ENCODE data around the gene TVP23C.

Gene TVP23C

DNA sequence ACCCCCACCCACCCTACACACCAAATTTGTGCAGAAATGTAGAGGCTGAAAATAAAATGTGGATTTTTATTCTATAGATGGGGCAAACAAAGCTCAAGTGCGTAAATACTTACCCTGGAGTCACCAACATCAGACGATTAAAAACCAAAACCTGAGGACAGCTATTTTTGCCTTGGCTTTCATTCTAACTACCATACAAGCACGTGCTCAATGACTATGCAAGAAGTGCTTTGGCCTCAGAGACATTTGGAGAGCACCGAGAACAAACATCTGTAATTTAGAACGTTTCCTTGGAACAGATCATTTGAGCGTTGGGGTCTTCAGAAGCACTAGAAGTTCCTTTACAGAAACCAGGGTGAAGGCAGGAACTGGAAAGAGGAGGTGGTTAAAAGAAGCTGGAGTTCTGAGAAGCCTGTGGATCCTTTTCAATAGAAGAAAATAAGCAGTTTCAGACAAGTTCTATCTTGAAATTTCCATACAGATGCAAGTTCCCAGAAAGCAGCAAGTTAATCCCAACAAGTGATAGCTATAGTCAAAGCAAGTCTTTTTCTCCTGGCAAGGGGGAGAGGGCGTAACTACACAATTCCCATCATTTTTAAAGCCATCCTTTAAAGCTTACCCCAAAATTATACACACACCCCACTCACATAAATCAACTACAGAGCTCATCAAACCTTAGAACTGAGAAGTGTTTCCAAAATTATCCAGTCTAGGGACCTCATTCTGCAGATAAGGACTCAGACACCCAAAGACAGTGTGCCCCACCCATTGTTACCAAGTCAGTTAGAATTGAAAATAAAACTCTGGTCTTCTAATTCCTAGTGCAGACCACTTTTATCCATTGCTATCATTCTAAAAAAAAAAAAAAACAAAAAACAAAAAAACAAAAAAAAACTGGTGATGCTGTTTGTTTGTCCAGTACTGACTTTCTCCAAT is 66.3 kb downstream of the TVP23C start:
- no peak for DNase-seq (ENCODE audit: low read depth in 2 of 2)

DNA sequence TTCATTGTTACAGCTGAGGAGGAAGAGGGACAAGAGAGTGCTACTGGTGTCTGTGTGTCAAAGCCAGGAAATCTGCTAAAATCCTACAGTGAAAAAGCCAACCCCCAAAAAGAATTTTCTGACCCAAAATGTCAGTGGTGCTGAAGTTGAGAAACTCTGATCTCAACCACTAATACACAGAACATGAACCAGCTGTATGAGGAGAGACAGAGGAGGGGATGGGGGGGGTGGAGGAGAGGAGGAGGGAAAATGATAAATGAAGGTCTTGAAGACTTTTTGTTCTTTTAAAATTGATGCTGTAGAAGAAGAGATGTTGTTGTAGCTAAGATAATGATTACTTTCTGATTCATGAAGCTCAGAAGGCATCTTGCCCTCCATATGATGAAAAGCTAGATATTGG is 68.5 kb downstream of the TVP23C start:
- no peak for DNase-seq (ENCODE audit: low read depth in 2 of 2)

DNA sequence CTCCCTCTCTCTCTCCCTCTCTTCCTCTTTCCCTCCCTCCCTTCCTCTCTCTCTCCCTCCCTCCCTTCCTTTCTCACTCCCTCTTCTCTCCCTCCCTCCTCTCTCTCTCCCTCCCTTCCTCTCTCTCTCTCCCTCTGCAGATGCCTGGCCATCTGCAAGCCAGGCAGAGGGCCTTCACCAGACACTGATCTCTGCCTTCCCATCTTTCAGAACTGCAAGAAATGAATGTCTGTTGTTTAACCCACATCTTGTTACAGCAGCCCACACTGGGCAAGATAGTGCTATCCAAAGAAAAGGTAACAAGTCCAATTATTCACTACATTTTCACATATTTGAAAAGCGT is 69.6 kb downstream of the TVP23C start:
- DNase-seq (ENCODE audit: low read depth in 2 of 2): no peak

DNA sequence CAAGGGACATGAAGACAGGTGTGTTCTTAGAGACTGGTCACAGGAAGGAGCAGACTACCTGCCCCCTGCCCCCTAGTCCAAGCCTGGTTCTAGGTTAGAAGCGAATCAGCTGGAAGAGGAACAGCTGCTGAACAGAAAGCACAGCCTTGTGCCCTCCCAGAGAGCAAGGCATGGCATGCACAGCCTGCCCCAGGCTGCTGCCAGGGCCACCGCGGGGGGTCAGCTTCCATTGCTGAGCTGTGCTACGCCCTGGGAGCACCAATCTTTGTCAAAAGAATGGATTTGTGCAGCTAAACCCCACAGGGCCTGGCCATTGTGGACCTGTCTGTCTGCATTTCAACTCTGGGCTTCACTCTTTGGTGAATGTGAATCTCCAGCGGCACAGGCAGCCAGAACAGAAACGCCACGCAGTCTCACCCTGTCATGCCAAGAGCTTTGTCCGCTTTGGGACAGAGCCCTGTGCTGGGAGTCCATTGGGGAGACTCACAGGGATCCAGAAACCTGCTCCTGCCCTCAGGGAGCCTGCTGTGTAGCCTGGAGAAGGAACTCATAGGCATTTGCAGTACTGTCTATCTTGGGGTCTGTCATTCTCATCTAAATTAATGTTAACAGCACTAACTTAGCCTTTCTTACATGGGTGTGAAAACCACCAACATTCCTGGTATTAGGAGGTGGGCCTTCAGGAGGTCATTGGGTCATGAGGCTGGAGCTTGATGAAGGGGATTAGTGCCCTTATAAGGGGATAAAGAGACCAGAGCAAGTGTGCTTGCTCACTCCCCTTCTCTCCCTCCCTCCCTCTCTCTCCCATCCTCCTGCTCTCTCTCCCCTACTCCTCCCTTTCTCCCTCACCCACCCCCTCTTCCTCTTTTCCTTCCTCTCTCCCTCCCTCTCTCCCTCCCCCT is 70.2 kb downstream of the TVP23C start:
- DNase-seq (ENCODE audit: low read depth in 2 of 2): no peak

DNA sequence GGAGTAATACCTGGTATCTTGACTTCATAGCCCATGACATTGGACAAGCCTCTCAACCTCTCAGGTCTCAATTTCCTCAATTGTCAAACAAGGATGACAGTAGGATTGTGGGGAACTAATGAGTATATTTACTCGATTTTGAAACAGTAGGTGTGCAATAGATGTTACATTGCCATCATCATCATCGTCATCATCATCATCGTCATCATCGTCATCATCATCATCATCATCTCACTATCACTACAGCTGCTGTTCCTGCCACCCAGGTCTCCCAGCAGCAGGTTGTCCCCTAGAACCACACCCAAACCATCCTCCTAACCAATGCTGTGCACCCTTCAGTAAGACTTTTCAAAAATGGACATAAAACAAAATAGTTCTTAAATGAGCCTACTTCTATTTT is 71.1 kb downstream of the TVP23C start:
- DNase-seq (ENCODE audit: low read depth in 2 of 2): no peak

DNA sequence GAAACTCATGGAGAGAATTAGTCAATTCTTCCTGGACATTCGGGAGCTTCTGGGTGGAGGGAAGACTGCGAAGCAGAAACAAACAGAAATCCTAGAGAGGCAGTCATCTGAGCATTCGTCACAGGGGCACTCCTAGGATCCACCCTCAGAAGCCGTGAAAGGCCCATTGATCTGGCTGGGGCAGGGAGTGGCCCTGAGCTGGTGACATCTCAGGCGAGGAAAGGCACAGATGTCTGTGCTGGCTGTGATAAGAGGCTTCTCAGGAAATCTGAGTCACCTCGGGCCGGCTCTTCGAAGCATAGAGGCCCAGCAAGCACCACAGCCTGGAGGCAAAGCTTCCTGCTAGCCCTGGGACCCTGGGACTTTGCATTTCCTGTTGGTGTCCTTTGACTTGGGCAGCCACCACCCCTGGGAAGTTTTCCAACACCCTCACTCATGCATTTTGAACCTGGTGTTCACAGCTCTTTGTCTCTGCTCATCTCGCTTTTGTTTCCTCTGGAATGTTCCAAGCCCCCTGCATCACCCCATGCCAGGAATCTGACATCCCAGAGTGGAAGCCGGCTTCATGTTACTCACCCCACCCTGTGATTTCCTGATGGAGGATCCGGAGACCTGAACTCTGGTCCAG is 72.5 kb downstream of the TVP23C start:
- no peak for DNase-seq (ENCODE audit: low read depth in 2 of 2)

DNA sequence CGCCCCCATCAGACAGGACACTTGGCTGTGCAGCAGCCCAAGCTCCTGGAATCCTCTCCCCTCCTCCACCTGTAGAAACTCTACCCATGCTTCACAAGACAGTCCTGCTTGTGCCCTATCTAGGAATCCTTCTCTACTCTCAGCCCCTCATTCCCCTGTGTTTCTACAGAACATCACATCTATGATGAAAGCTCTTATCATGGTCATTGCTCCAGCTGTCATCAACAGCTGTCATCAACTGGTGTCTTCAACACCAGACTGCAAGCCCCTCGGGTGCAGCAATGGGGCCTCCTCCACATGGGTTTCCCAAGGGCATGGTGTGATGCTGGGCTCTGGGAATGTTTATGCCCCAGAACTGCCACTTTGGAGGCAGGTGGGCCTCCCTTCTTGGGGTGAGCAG is 74.7 kb downstream of the TVP23C start:
- DNase-seq (ENCODE audit: low read depth in 2 of 2): no peak

DNA sequence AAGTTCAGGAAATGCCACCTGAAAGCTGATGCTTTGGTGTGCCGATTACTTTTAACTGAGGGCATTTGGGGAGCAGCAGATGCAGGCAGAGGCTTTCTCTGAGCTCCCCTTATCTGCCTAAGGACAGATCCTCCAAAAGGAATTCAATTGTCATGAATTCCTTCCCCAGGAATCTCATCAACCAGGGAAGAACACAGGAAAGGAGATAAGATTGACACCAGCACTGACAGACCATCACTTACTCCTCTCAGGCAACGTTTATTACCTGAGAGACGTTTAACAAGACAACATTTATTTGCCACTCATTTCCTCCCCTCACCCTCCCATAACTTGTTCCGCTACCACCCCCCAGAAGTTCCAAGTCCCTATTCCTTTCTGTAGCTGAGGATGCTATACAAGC is 78.2 kb downstream of the TVP23C start:
- DNase-seq (ENCODE audit: low read depth in 2 of 2): no peak

DNA sequence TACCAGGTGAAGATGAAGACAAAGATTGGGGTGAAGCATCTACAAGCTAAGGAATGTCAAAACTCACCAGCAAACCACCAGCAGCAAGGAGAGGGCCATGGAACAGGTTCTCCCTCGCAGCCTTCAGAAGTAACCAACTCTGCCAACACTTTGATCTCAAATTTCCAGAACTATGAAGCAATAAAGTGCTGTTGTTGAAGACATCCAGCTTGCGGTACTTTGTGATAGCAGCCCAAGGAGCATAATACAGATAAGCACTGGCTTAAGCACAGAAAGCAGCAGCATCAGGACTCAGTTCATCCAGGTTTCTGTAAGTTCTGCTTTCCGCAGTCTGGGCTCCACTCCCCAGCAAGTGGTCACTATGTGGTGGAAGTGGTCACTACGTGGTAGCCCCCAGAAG is 79.9 kb downstream of the TVP23C start:
- no peak for DNase-seq (ENCODE audit: low read depth in 2 of 2)

DNA sequence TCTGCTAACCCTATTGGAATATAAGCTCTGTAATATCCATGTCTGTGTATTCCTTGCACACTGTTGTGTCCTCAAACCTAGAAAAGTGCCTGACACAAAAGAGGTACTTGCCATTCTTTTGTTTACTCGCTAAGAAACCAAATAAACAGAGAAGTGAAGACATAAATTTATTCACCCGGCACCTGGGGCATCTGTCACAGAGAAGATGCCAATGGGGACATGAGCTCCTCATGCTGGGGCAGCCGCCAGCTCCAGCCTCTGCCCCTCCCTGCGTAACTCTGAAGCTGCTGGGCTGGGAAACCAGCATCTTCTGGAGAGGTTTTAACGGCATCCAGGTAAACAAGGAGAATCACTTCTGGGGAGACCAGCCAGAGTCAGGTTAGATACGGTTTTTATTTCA is 80.8 kb downstream of the TVP23C start:
- no peak for DNase-seq (ENCODE audit: low read depth in 2 of 2)

DNA sequence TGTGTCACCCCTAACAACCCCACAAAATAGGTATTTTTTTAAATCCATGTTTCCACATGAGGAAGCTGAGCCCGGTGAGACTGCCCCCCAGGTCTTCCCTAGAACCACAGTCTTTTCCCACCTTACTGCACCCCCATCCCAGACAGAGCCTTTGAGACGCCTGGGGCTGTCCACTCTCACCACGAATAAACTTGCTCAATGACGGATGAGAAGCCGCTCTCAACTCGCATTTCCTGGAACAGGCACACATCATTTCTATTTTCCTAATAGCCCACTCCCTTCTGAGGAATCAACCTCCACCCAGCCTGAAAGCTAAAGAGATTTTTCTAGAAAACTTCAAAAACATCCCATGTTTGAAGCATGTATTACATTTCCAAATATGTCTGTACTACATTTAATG is 81.8 kb downstream of the TVP23C start:
- DNase-seq (ENCODE audit: low read depth in 2 of 2): no peak

DNA sequence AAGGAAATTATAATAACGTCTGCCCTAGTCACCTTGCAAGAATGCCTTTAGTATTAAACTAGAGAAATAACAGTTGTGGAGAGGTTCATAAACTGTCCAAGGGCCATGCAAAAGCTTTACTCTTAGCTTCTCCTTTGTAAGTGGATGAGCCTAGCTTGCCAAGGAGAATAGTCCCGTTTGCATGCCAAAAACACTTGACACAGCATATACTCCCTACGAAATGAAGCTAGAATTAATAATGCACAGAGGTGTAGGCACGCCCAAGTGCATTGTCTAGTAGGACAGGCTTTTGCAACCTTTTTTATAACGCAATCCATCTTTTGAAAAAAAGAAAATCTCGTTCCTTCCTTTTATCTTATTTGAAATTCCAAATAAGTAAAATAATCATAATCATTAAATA is 83.1 kb downstream of the TVP23C start:
- no peak for DNase-seq (ENCODE audit: low read depth in 2 of 2)

DNA sequence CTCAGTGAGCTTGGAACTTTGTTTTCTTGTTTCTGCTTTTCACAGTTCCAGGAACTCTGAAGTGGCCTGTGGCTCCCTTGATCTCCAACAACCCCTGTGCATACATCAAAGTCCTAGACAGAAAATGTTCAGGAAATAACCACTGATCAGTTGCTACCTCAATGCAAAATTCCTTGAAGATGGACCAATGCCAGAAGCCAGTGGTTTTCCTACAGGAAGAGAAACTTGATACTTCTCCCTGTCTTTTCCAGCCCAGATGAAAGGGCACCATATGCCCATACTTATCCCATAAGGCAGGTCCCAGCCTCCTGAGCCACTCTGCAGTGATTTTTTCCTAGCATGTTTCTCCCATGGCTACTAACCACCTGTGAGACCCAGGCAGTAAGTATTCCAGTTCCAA is 83.6 kb downstream of the TVP23C start:
- DNase-seq (ENCODE audit: low read depth in 2 of 2): no peak

DNA sequence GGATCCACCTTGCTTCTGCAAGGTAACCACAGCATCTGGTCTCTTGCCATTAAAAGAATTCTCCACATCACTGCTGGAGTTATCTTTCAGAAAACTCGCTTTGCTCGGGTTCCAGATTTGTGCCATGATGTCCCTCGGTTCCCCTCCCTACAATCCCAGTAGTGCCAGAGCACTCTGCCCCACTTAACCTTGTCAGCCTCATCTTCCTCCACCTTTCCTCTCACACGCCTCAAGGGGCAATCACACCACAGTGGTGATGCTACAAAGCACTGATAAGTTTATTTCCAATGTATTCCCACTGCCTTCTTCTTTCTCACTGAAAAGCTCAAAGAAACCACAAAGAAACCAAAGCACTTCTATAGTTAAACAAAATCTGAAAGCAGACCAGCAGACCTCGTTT is 84.4 kb downstream of the TVP23C start:
- DNase-seq (ENCODE audit: low read depth in 2 of 2): no peak

DNA sequence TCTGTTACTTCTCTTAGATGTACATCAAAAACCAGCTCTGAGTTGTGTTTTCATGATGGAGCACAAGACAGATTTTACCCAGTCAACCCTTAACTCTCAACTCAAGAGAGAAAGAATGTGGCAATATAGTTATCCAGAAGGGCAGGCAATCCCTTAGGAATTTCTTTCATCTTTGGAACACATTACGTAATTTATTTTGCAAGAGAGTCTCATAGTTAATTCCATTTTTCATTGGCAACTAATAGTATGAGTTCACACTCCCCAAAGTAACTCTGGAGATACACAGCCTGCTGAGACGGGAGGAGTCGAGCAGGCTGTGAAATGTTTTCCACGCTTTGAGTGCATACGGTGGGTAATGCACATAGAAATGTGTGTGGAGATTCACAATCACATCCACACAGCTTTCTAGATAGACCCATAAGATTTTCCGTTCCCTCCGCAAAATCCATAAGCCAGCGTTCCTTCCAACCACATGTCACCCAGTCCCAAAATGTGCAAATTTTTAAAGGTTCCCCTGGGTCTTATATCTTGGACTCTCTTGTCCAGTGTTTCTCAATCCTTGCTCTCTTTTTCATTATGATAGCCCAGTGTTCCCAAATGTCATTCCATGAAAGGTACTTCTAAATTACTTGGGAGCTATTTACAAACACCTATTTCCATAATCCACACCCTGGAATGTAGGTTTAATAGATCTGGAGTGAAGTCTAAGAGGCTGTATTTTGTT is 87.5 kb downstream of the TVP23C start:
- DNase-seq (ENCODE audit: low read depth in 2 of 2): no peak

DNA sequence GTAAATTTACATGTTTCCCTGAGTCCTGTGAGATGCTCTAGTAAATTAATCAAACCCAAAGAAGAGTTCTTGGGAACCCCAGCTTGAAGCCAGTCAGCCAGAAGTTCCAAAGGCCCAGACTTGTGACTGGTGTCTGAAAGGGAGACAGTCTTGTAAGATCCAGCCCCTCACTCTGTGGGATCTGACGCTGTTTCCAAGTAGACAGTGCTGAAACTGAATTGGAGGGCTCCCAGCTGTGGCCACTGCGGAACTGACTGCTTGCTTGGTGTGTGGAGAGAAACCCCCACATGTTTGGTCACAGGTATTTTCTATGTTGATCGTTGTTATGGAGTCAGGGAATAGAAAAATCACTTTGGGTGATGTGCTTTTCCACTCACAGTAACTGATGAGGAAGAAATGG is 90.4 kb downstream of the TVP23C start:
- DNase-seq (ENCODE audit: low read depth in 2 of 2): no peak

DNA sequence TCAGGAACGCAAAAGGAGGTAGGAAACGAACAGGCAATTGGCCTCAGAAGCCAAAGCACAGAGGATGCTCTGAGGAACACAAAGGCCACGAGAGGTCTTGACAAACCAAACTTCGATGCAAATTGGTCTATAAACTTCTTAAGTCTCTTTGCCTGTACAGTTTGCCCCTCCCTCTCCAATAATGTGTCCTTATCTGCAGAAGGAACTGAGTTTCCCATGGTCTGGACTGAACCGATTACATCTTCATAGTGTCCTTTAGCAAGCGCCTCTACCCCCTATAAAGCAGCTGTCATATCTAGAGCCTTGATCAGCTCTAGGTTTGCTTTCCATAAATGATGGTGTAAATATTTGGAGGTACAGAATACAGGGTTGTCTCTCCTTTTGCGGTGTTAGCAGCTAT is 92.7 kb downstream of the TVP23C start:
- DNase-seq (ENCODE audit: low read depth in 2 of 2): no peak

DNA sequence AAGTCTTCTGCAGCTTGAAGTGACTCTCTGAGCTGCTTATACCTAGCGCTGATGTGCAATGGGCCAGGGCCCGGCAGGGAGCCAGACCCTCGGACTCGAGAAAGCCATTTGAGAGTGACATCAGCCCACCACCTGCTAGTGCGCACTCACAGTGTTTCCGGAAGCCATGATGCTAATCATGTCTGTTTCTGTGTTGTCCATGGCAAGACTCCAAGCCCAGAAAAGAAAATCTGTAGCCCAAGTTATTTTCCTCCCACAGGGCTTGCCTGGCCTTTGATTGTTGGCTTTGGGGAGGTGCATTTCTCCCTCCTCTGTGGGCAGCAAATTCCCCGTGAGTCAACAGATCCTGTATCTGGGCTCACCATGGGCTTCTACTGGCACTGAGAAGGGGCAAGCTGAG is 94.0 kb downstream of the TVP23C start:
- DNase-seq (ENCODE audit: low read depth in 2 of 2): no peak

DNA sequence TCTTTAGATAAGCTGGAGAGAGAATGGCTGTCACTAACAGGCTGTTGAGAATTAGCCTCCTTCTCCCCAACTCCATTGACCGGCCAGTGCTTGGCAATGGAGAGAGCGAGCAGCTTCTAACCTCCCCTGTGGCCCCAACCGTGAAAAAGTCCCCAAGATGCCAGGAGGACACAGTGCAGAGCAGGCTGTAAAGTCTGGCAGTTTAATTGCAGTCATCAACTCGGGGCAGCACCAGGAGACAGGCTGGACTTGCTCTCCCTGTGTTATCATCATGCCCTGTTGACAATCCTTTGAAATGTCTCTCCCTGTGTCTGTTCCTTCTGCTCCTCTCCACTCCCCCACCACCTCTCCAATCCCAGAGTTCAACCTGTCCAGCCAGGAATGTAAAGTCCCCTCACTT is 95.2 kb downstream of the TVP23C start:
- no peak for DNase-seq (ENCODE audit: low read depth in 2 of 2)

DNA sequence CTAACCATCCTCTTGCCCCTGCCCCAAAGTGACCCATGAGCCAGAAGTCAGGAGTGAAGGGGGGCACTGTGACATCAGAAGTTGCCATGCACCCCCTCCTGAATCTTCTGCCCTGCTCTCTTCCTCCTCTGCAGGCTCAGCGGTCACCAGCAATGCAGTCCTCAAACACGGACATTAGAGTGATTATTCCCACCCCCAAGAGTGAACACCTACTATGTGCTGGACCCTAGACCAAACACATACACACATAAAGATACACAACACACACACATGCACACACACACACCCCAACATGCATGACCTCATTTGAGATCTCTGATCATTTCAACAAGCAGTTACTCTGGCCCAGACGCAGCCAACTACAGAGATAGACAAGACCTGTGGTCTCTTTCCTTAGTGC is 95.7 kb downstream of the TVP23C start, which contains the start of gene CDRT4:
TSS of gene CDRT4 (minus strand) at position 30 of the 400 bp plus-strand sequence. CDS start 27,383 bp downstream, outside the sequence.
- no peak for DNase-seq (ENCODE audit: low read depth in 2 of 2)

DNA sequence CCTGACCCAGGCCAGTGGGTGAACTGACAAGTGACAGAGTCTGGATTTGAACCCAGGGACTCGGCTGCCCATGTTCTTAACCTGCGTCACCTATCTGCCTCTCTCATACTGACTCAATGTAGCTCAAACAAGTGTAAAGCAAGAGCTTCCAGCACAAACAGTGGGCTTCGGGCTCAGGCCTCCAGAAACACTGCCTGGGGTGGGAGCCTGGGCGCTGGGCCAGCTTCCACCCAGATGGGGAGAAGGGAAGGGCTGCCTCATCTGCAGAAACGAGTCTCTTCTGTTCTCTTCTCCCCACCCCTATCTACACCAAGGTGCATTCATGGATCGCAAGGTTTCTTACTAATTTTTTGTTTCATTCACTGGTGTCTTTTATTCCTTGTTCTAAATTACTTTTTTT is 97.2 kb downstream of the TVP23C start:
- no peak for DNase-seq (ENCODE audit: low read depth in 2 of 2)

Data from stimulated activated CD8-positive, alpha-beta memory T cell treated with anti-CD3 and anti-CD28 coated beads, Interleukin-15, amount 100 ng/mL, for 4 hours (primary cell).